Testis (tissue), 3 donors: ENCODE results near the gene TRAK1. TPM values are rescaled to one million over a fixed set of nuclear protein-coding genes. Genes with fewer than 3 reads are reported as not detected.
A peak's percentile ranks its signal among the peaks of the same experiment; 100 is the strongest.

Experiments
- DNase-seq: peaks from one replicate; pipeline ENCODE4 v3.0.0-alpha.2; 2019
- H3K27ac ChIP-seq, 2 donors: fragments of 200-600 bp; sonication (generic); one replicate each; pipeline ENCODE4 v1.5.1; 2019
- H3K27me3 ChIP-seq: fragments of 200-600 bp; sonication (generic); one replicate; pipeline ENCODE4 v1.5.1; 2019
- H3K36me3 ChIP-seq: fragments of 200-600 bp; sonication (generic); one replicate; pipeline ENCODE4 v1.5.1; 2017; ENCODE audit warnings: low read depth; ENCODE audit errors: missing control alignments
- H3K4me1 ChIP-seq: fragments of 200-600 bp; sonication (generic); one replicate; pipeline ENCODE4 v1.5.1; 2019
- H3K4me3 ChIP-seq, 2 donors: fragments of 200-600 bp; sonication (generic); one replicate each; pipeline ENCODE4 v1.5.1; 2017 to 2019
- H3K9me3 ChIP-seq: fragments of 200-600 bp; sonication (generic); one replicate; pipeline ENCODE4 v1.5.1; 2017
- POLR2A ChIP-seq: fragments of 450-650 bp; IDR thresholded peaks from one replicate; pipeline ENCODE4 v1.6.1; 2017; ENCODE audit warnings: antibody characterized with exemption, mild to moderate bottlenecking, moderate library complexity
- WGBS, 2 donors: methylation state at CpG; one replicate each; pipeline ENCODE4 v1.1.5; 2018; 5-methylcytosine and 5-hydroxymethylcytosine counted together
- intact Hi-C: fragments of 100-400 bp; cut with DNase I; formaldehyde crosslinking; loops from one replicate; pipeline ENCODE4 v1.15.1; 2023; ENCODE audit warnings: low total_unique reads
- polyA plus RNA-seq: library from polyadenylated mRNA; stranded (reverse); fragments of 350-450 nt; fragmentation: Illumina TruSeq; extraction: RNeasy Lipid Tissue Mini Kit (QIAGEN cat#74804); gene quantifications from one replicate; pipeline ENCODE4 v1.2.3, GENCODE V29; 2014; ENCODE audit warnings: low read depth, low replicate concordance; ENCODE audit not compliant: insufficient read depth
- total RNA-seq, 2 donors: library from RNA; depleted of rRNA; stranded (reverse); fragments of >200 nt; gene quantifications; one replicate each; pipeline ENCODE4 v1.2.3, GENCODE V29; 2016
- TF ChIP-seq, protein P1 (sequence below), 3 experiments: fragments of 450-650 bp in 2 of 3; fragments of 200-600 bp in 1 of 3; sonication (generic) in 1 of 3; IDR thresholded peaks; one replicate each; pipeline ENCODE4 v1.5.1; 2016 to 2019; ENCODE audit warnings: antibody characterized with exemption in 3 of 3, mild to moderate bottlenecking in 2 of 3, moderate library complexity in 1 of 3

The TRAK1 gene
- total and polyA plus RNA-seq, 3 donors from 2014 or later, result 32.0 to 95.9 (median 94.1) TPM

- no peak overlapping the region for H3K4me3 ChIP-seq
- peak overlapping the region; percentile 70 for H3K27ac ChIP-seq
- no peak for DNase-seq
- peaks cover 31% of the 10 kb centered on the region for H3K4me1 ChIP-seq
- no peaks in the 10 kb centered on the region for H3K9me3 ChIP-seq
- no peaks in the 10 kb centered on the region for H3K36me3 ChIP-seq
- H3K27me3 ChIP-seq, result no peaks in the 10 kb centered on the region
- TF ChIP-seq, protein P1, sequence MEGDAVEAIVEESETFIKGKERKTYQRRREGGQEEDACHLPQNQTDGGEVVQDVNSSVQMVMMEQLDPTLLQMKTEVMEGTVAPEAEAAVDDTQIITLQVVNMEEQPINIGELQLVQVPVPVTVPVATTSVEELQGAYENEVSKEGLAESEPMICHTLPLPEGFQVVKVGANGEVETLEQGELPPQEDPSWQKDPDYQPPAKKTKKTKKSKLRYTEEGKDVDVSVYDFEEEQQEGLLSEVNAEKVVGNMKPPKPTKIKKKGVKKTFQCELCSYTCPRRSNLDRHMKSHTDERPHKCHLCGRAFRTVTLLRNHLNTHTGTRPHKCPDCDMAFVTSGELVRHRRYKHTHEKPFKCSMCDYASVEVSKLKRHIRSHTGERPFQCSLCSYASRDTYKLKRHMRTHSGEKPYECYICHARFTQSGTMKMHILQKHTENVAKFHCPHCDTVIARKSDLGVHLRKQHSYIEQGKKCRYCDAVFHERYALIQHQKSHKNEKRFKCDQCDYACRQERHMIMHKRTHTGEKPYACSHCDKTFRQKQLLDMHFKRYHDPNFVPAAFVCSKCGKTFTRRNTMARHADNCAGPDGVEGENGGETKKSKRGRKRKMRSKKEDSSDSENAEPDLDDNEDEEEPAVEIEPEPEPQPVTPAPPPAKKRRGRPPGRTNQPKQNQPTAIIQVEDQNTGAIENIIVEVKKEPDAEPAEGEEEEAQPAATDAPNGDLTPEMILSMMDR (IDR thresholded peaks at IDR 0.05), result no peak
- no peak for TF ChIP-seq POLR2A
- 62 to 71% methylated on average over 7 of the region's 7 CpGs for WGBS, 2 donors
- intact Hi-C loops, result no loop called here
Observed at GRCh38 chr3:42053476-42053875, 37.7 kb upstream of the TRAK1 start.

- TF ChIP-seq, protein P1 (IDR thresholded peaks at IDR 0.05), result no peak
- TF ChIP-seq POLR2A, result no peak
- no peak for DNase-seq
- no peak overlapping the region for H3K4me3 ChIP-seq
- 89 to 90% methylated on average over 3 of the region's 3 CpGs for WGBS, 2 donors
- H3K36me3 ChIP-seq, result no peaks in the 10 kb centered on the region
- peaks cover 31% of the 10 kb centered on the region for H3K4me1 ChIP-seq
- no peaks in the 10 kb centered on the region for H3K27me3 ChIP-seq
- no peak overlapping the region for H3K27ac ChIP-seq
- intact Hi-C loops, result no loop called here
- no peaks in the 10 kb centered on the region for H3K9me3 ChIP-seq
Observed at GRCh38 chr3:42055291-42055690, 35.9 kb upstream of the TRAK1 start.

- Histone ChIP-seq H3K27me3 (no peaks in the 10 kb centered on the region), H3K36me3 (no peaks in the 10 kb centered on the region), H3K9me3 (no peaks in the 10 kb centered on the region), H3K4me3 (no peak overlapping the region), H3K27ac (no peak overlapping the region), H3K4me1 (peaks cover 33% of the 10 kb centered on the region)
- WGBS, 2 donors, result 78 to 99% methylated on average over 2 of the region's 2 CpGs
- intact Hi-C loops, result no loop called here
- TF ChIP-seq, protein P1 (IDR thresholded peaks at IDR 0.05), result no peak
- TF ChIP-seq POLR2A, result no peak
- no peak for DNase-seq
Observed at GRCh38 chr3:42056840-42057239, 34.3 kb upstream of the TRAK1 start.

DNA sequence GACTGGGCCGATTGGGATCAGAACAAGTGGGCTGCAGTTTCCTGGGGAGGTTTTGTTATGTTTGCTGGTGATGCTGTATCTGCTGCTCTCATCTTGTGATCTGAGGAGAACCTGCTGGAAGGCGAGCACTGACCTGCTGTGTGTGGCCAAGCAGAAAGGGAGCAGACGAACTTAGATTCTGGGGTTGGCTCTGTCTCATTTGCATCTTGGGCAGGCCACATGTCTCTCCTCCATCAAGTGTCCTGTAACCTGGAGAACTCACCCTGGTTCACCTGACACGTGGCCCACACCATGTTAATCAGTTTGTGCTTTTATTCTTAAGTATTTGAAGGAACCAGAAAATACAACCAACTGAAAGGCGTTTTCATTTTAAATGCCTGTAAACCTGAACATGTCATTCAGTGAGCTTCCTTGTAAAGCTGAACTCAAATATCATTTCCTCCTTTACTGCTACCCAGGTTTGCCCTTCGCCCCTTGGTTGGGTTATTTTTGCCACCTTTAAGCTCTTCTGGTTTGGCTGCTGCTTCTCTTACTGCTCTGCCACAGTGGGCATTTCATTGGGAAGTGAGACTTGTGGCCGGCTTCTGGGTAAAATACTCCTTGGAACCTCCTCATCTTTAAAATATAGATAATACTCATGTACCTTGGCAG is 33.5 kb upstream of the TRAK1 start:
- no peak overlapping the region for H3K27ac ChIP-seq
- WGBS, 2 donors, result 77 to 79% methylated on average over 7 of the region's 7 CpGs
- peaks cover 24% of the 10 kb centered on the region for H3K4me1 ChIP-seq
- H3K4me3 ChIP-seq, result no peak overlapping the region
- H3K9me3 ChIP-seq, result no peaks in the 10 kb centered on the region
- TF ChIP-seq, protein P1 (IDR thresholded peaks at IDR 0.05), result no peak
- TF ChIP-seq POLR2A, result no peak
- no peaks in the 10 kb centered on the region for H3K27me3 ChIP-seq
- no peaks in the 10 kb centered on the region for H3K36me3 ChIP-seq
- intact Hi-C loops, result no loop called here
- no peak for DNase-seq
